GM04504 (cell line): ENCODE data around the gene TOB1.
"Not testable (repeated sequence)": the region's sequence is repeated elsewhere in the genome, so short reads cannot be mapped to it uniquely, and the experiment has no call there.

ENCODE experiments used
- DNase-seq: peaks from one replicate; pipeline ENCODE4 v3.0.0-alpha.2; 2012; ENCODE audit warnings: low read depth

TOB1 gene

GRCh38 chr17:50898369-50899004 lies 32.3 kb upstream of the TOB1 start:
- DNase-seq, result no peak

GRCh38 chr17:50894513-50894912 lies 28.4 kb upstream of the TOB1 start:
- not testable (repeated sequence) for DNase-seq

- no peak for DNase-seq
Measured at GRCh38 chr17:50893183-50893993, 27.2 kb upstream of the TOB1 start.

GRCh38 chr17:50892101-50892776 lies 26.1 kb upstream of the TOB1 start:
- no peak for DNase-seq

- no peak for DNase-seq
Measured at GRCh38 chr17:50891577-50891989, 25.4 kb upstream of the TOB1 start.

- DNase-seq, result no peak
Measured at GRCh38 chr17:50890675-50891516, 24.7 kb upstream of the TOB1 start.

GRCh38 chr17:50889528-50890118 lies 23.5 kb upstream of the TOB1 start:
- DNase-seq, result no peak

- no peak for DNase-seq
Measured at GRCh38 chr17:50887705-50888245, 21.6 kb upstream of the TOB1 start.

- DNase-seq, result no peak
Measured at GRCh38 chr17:50884439-50885311, 18.5 kb upstream of the TOB1 start.

- no peak for DNase-seq
Measured at GRCh38 chr17:50883850-50884438, 17.8 kb upstream of the TOB1 start.

- no peak for DNase-seq
Measured at GRCh38 chr17:50882851-50883250, 16.7 kb upstream of the TOB1 start.

- no peak for DNase-seq
Measured at GRCh38 chr17:50881182-50881581, 15.0 kb upstream of the TOB1 start.

- no peak for DNase-seq
Measured at GRCh38 chr17:50879086-50879485, 12.9 kb upstream of the TOB1 start.

- DNase-seq, result no peak
Measured at GRCh38 chr17:50877838-50878237, 11.7 kb upstream of the TOB1 start.

GRCh38 chr17:50877042-50877441 lies 10.9 kb upstream of the TOB1 start:
- DNase-seq, result not testable (repeated sequence)

- no peak for DNase-seq
Measured at GRCh38 chr17:50875074-50875473, 8.9 kb upstream of the TOB1 start.

- DNase-seq, result peak; percentile 74
Measured at GRCh38 chr17:50872710-50873424, 6.7 kb upstream of the TOB1 start.

- DNase-seq, result no peak
Measured at GRCh38 chr17:50871898-50872297, 5.7 kb upstream of the TOB1 start.

- no peak for DNase-seq
Measured at GRCh38 chr17:50871364-50871763, 5.2 kb upstream of the TOB1 start.
